PC-9 (cell line): ENCODE results near the gene LRRC8C. TPM values are rescaled to one million over a fixed set of nuclear protein-coding genes. Genes with fewer than 3 reads are reported as not detected.
"Not testable (repeated sequence)": the region's sequence is repeated elsewhere in the genome, so short reads cannot be mapped to it uniquely, and the experiment has no call there.

Experiments
- BruUV-seq: library from RNA; stranded (reverse); fragments of 400-500 nt; replicated peaks from 2 replicates; lab custom pipeline; 2021; lab: Mats Ljungman, UMichigan
- CTCF ChIA-PET: fragments of 300-600 bp; sonication (Branson Sonifier 250); formaldehyde crosslinking; loops from one replicate; lab custom pipeline; 2022; ENCODE audit warnings: antibody characterized with exemption; lab: Charles Lee
- POLR2A ChIA-PET: fragments of 300-600 bp; sonication (Branson Sonifier 250); formaldehyde crosslinking; loops from one replicate; lab custom pipeline; 2022; ENCODE audit warnings: antibody characterized with exemption; ENCODE audit not compliant: unreplicated experiment; lab: Charles Lee
- DNase-seq, 2 experiments: peaks; one replicate each; pipeline versions ENCODE4 v3.0.0 to v3.0.0-alpha.2; 2015 to 2022; ENCODE audit warnings: mixed read lengths in 1 of 2
- H2AFZ ChIP-seq: fragments of 200-600 bp; sonication (generic); 2 replicates; pipeline ENCODE4 v1.8.1; 2017; ENCODE audit warnings: antibody characterized with exemption
- H3F3A ChIP-seq: fragments of 200-600 bp; sonication (generic); 2 replicates; pipeline ENCODE4 v1.8.1; 2017; ENCODE audit warnings: antibody characterized with exemption, mild to moderate bottlenecking, low read depth; ENCODE audit not compliant: insufficient read depth
- H3K27ac ChIP-seq: fragments of 200-600 bp; sonication (generic); 2 replicates; pipeline ENCODE4 v1.6.1; 2016; ENCODE audit warnings: mixed run types
- H3K27me3 ChIP-seq: fragments of 200-600 bp; sonication (generic); 2 replicates; pipeline ENCODE4 v1.6.1; 2016; ENCODE audit warnings: low read depth, mixed run types; ENCODE audit not compliant: insufficient read depth
- H3K36me3 ChIP-seq: fragments of 200-600 bp; sonication (generic); 2 replicates; pipeline ENCODE4 v1.6.1; 2016; ENCODE audit warnings: low read depth, mixed run types
- H3K4me1 ChIP-seq: fragments of 200-600 bp; sonication (generic); replicated peaks from 2 replicates; pipeline ENCODE4 v1.6.1; 2016; ENCODE audit warnings: mixed run types; ENCODE audit not compliant: insufficient read depth
- H3K4me2 ChIP-seq: fragments of 200-600 bp; sonication (generic); 2 replicates; pipeline ENCODE4 v1.6.1; 2017; ENCODE audit warnings: mixed run types
- H3K4me3 ChIP-seq: fragments of 200-600 bp; sonication (generic); 2 replicates; pipeline ENCODE4 v1.6.1; 2016; ENCODE audit warnings: mixed run types
- H3K79me2 ChIP-seq: fragments of 200-600 bp; sonication (generic); 2 replicates; pipeline ENCODE4 v1.6.1; 2017; ENCODE audit warnings: low read depth, mixed run types
- H3K9me2 ChIP-seq: fragments of 200-600 bp; sonication (generic); 2 replicates; pipeline ENCODE4 v1.8.1; 2017; ENCODE audit warnings: mild to moderate bottlenecking; ENCODE audit not compliant: insufficient read depth
- H3K9me3 ChIP-seq: fragments of 200-600 bp; sonication (generic); 2 replicates; pipeline ENCODE4 v1.8.1; 2016; ENCODE audit warnings: low read depth; ENCODE audit not compliant: insufficient read depth
- H4K20me1 ChIP-seq: fragments of 200-600 bp; sonication (generic); 2 replicates; pipeline ENCODE4 v1.8.1; 2017; ENCODE audit not compliant: insufficient read depth
- CTCF ChIP-seq: fragments of 200-600 bp; sonication (generic); conservative IDR thresholded peaks from 2 replicates; pipeline ENCODE4 v1.6.1; 2017; ENCODE audit warnings: mixed run types, antibody characterized with exemption, mild to moderate bottlenecking, moderate library complexity
- EZH2 ChIP-seq: fragments of 200-600 bp; sonication (generic); IDR thresholded peaks from 2 replicates; pipeline ENCODE4 v1.8.0; 2017; ENCODE audit warnings: antibody characterized with exemption, low read depth
- intact Hi-C: fragments of 100-400 bp; cut with micrococcal nuclease; formaldehyde crosslinking; loops from one replicate; pipeline ENCODE4 v1.10.0; 2022; ENCODE audit not compliant: unreplicated experiment
- total RNA-seq: library from RNA; stranded (reverse); gene quantifications from 2 replicates; pipeline ENCODE4 v1.2.3, GENCODE V29; 2021

The LRRC8C gene
- total RNA-seq, 1 experiment from 2014 or later, result 2.2 TPM

- Histone ChIP-seq H2AFZ (no peak overlapping the region), H3K36me3 (no peaks in the 10 kb centered on the region), H3K9me3 (no peaks in the 10 kb centered on the region), H3K27ac (no peak overlapping the region), H3K9me2 (no peaks in the 10 kb centered on the region), H3K4me3 (no peak overlapping the region), H3K4me1 (no peaks in the 10 kb centered on the region), H4K20me1 (no peaks in the 10 kb centered on the region), H3K79me2 (no peaks in the 10 kb centered on the region), H3K27me3 (no peaks in the 10 kb centered on the region), H3F3A (no peaks in the 10 kb centered on the region; the same call in none of the 2 replicates), H3K4me2 (no peak overlapping the region)
- DNase-seq, result no peak
- no TSS peak for BruUV-seq
- CTCF ChIA-PET, result no interaction called here
- intact Hi-C loops, result no loop called here
- POLR2A ChIA-PET, result no interaction called here
- TF ChIP-seq EZH2 (no peak), CTCF (no peak)
These were observed 70.5 kb downstream of the LRRC8C start for GRCh38 chr1:89703469-89703868.

DNA sequence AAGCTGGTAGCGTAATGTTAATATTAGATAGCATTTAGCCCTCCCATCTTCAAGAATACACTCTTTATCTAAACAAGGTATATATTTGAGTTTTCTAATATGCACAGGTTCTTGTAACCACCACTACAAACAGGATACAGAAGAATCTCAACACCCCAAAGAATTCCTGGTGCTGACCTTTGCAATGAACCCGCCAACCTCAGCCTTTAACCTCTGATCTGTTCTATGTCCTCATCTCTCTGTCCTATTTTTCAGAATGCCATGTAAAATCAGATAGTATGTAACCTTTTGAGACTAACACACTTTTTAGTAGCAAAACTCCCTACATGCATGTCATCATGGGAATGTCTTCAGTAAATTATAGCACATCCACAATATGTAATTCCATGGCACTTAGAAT lies 71.1 kb downstream of the LRRC8C start:
- Histone ChIP-seq H4K20me1 (no peaks in the 10 kb centered on the region), H3K4me1 (no peaks in the 10 kb centered on the region), H3K4me2 (no peak overlapping the region), H3K27me3 (no peaks in the 10 kb centered on the region), H3F3A (no peaks in the 10 kb centered on the region; the same call in none of the 2 replicates), H3K79me2 (no peaks in the 10 kb centered on the region), H3K9me2 (no peaks in the 10 kb centered on the region), H2AFZ (no peak overlapping the region), H3K27ac (no peak overlapping the region), H3K36me3 (no peaks in the 10 kb centered on the region), H3K9me3 (no peaks in the 10 kb centered on the region), H3K4me3 (no peak overlapping the region)
- BruUV-seq, result no TSS peak
- TF ChIP-seq EZH2 (no peak), CTCF (no peak)
- ChIA-PET CTCF (no interaction called here), POLR2A (no interaction called here)
- DNase-seq, result no peak
- intact Hi-C loops, result no loop called here

DNA sequence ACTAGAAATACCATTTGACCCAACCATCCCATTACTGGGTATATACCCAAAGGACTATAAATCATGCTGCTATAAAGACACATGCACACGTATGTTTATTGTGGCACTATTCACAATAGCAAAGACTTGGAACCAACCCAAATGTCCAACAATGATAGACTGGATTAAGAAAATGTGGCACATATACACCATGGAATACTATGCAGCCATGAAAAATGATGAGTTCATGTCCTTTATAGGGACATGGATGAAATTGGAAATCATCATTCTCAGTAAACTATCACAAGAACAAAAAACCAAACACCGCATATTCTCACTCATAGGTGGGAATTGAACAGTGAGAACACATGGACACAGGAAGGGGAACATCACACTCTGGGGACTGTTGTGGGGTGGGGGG lies 72.0 kb downstream of the LRRC8C start:
- POLR2A ChIA-PET, H3K27me3 ChIP-seq, H4K20me1 ChIP-seq, intact Hi-C loops, BruUV-seq, CTCF ChIA-PET, H3K36me3 ChIP-seq, H3K79me2 ChIP-seq, H3K4me2 ChIP-seq, H3K9me2 ChIP-seq, H3K27ac ChIP-seq, H3K4me1 ChIP-seq, H3F3A ChIP-seq, H3K4me3 ChIP-seq, H3K9me3 ChIP-seq, DNase-seq, H2AFZ ChIP-seq: not testable (repeated sequence)
